ENCODE data around the gene RASSF3. TPM values are rescaled to one million over a fixed set of nuclear protein-coding genes. Genes with fewer than 3 reads are reported as not detected.

Gene RASSF3
- total RNA-seq, 1 donor from 2014 or later = 28.2 TPM

DNA sequence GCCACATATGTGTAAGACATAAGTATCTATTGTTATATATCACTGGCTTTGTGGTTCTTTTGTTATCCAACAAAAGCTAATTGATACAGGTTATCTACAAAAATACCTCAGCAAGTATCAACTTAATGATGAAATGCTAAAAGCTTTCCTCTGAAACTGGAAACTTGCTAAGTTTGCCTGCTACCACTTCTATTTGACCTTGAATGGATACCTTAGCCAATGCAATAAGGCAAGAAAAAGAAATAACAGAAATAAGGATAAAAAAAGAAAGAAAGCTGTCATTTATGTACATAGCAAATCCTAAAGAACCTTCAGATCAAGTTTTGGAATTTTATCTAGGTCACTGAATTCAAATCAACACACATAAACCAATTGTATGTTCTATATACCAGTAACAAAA is 35.5 kb upstream of the RASSF3 start:
- no peaks in the 10 kb centered on the region for H3K4me1 Mint-ChIP-seq (ENCODE audit: low read depth, unreplicated experiment)
- no peak overlapping the region for H3K4me3 Mint-ChIP-seq (ENCODE audit: unreplicated experiment)
- no peak overlapping the region for H3K27ac Mint-ChIP-seq (ENCODE audit: unreplicated experiment)
- DNase-seq = no peak
- TF ChIP-seq, protein P1, sequence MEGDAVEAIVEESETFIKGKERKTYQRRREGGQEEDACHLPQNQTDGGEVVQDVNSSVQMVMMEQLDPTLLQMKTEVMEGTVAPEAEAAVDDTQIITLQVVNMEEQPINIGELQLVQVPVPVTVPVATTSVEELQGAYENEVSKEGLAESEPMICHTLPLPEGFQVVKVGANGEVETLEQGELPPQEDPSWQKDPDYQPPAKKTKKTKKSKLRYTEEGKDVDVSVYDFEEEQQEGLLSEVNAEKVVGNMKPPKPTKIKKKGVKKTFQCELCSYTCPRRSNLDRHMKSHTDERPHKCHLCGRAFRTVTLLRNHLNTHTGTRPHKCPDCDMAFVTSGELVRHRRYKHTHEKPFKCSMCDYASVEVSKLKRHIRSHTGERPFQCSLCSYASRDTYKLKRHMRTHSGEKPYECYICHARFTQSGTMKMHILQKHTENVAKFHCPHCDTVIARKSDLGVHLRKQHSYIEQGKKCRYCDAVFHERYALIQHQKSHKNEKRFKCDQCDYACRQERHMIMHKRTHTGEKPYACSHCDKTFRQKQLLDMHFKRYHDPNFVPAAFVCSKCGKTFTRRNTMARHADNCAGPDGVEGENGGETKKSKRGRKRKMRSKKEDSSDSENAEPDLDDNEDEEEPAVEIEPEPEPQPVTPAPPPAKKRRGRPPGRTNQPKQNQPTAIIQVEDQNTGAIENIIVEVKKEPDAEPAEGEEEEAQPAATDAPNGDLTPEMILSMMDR (IDR thresholded peaks at IDR 0.05; ENCODE audit: partially characterized antibody, unreplicated experiment) = no peak
- H3K27me3 Mint-ChIP-seq (ENCODE audit: unreplicated experiment) = no peaks in the 10 kb centered on the region
- no peaks in the 10 kb centered on the region for H3K36me3 Mint-ChIP-seq (ENCODE audit: unreplicated experiment)
- peaks cover 1% of the 10 kb centered on the region for H3K9me3 Mint-ChIP-seq (ENCODE audit: unreplicated experiment)

DNA sequence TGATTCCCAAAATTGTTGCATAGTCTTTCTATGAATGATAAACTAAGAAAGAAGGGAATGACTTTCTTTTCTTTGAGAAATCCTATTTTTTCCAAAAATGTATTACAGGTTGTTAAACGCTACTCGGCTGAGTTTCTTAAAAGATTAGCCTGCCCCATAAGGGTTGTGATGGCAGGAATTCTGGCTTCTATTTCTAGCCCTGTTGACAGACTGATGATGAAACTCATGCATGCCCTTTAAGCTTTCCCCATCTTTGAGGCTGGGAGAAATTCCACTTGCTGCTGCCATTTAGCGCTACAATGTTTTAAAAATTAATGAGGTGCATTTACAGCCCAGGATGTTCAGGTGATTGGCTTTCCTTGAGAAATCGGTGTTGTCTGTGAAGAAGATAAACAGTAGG is 33.2 kb upstream of the RASSF3 start:
- no peak overlapping the region for H3K27ac Mint-ChIP-seq (ENCODE audit: unreplicated experiment)
- TF ChIP-seq, protein P1 (IDR thresholded peaks at IDR 0.05; ENCODE audit: partially characterized antibody, unreplicated experiment) = no peak
- H3K9me3 Mint-ChIP-seq (ENCODE audit: unreplicated experiment) = peaks cover 1% of the 10 kb centered on the region
- H3K4me3 Mint-ChIP-seq (ENCODE audit: unreplicated experiment) = no peak overlapping the region
- H3K36me3 Mint-ChIP-seq (ENCODE audit: unreplicated experiment) = no peaks in the 10 kb centered on the region
- no peaks in the 10 kb centered on the region for H3K4me1 Mint-ChIP-seq (ENCODE audit: low read depth, unreplicated experiment)
- H3K27me3 Mint-ChIP-seq (ENCODE audit: unreplicated experiment) = no peaks in the 10 kb centered on the region
- DNase-seq = no peak

DNA sequence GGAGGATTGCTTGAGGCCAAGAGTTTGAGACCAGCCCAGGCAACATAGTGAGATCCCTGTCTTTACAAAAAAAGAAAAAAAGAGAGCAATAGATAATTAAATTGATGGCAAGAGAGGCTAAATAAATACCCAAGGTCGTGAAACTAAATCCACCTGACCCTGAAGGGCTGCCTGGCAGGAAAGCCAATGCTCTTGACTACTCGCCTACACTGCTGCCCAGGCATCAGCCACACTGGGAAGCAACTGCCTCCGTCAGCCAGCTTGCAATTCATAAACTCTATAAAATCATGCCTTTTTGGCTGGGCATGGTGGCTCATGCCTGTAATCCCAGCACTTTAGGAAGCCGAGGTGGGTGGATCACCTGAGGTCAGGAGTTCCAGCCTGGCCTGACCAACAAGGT is 31.7 kb upstream of the RASSF3 start:
- Mint-ChIP-seq H3K4me3 (ENCODE audit: unreplicated experiment) (no peak overlapping the region), H3K27me3 (ENCODE audit: unreplicated experiment) (no peaks in the 10 kb centered on the region), H3K4me1 (ENCODE audit: low read depth, unreplicated experiment) (peaks cover under 1% of the 10 kb centered on the region), H3K36me3 (ENCODE audit: unreplicated experiment) (no peaks in the 10 kb centered on the region), H3K27ac (ENCODE audit: unreplicated experiment) (no peak overlapping the region), H3K9me3 (ENCODE audit: unreplicated experiment) (peaks cover 1% of the 10 kb centered on the region)
- no peak for DNase-seq
- TF ChIP-seq, protein P1 (IDR thresholded peaks at IDR 0.05; ENCODE audit: partially characterized antibody, unreplicated experiment) = no peak

DNA sequence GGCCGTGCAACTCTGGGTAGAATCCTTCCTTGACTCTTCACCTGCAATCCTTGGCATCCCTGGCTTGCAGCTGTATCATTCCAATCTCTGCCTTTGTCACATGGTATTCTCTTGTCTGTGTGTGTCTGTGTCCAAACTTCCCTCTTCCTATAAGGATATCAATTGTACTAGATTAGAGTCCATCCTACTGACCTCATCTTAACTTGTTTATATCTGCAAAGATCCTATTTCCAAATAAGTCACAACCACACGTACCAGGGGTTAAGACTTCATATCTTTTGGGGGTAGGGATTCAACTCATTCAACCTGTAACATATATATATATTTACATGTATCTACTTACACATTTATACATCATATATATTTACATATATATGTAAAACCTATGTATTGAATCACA is 29.6 kb upstream of the RASSF3 start:
- no peaks in the 10 kb centered on the region for H3K36me3 Mint-ChIP-seq (ENCODE audit: unreplicated experiment)

DNA sequence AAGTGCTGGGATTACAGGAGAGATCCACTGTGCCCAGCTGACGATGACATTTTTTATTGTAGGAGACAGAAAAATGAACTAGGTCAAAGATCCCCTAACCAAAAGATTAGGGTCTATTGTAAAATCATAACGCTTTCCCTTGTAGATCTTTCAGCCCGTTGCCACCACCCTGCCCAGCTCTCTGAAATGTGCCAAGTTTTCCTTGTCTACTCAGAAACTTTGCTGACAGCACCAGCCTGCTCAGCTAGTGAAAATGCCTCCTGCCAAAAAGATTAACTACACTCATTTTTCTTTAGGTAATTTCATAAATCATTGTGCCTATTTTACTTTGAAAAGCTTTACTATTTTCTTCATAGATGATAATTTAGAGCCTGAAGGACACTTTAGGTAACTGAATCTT is 28.2 kb upstream of the RASSF3 start:
- H3K36me3 Mint-ChIP-seq (ENCODE audit: unreplicated experiment) = no peaks in the 10 kb centered on the region
- H3K9me3 Mint-ChIP-seq (ENCODE audit: unreplicated experiment) = no peaks in the 10 kb centered on the region
- H3K27me3 Mint-ChIP-seq (ENCODE audit: unreplicated experiment) = no peaks in the 10 kb centered on the region
- H3K4me3 Mint-ChIP-seq (ENCODE audit: unreplicated experiment) = no peak overlapping the region
- TF ChIP-seq, protein P1 (IDR thresholded peaks at IDR 0.05; ENCODE audit: partially characterized antibody, unreplicated experiment) = no peak
- no peak for DNase-seq
- H3K27ac Mint-ChIP-seq (ENCODE audit: unreplicated experiment) = no peak overlapping the region
- H3K4me1 Mint-ChIP-seq (ENCODE audit: low read depth, unreplicated experiment) = peaks cover 6% of the 10 kb centered on the region

More for the DNA sequence above, 29.6 kb upstream of the RASSF3 start:
- H3K4me1 Mint-ChIP-seq (ENCODE audit: low read depth, unreplicated experiment) = peaks cover 6% of the 10 kb centered on the region
- H3K9me3 Mint-ChIP-seq (ENCODE audit: unreplicated experiment) = no peaks in the 10 kb centered on the region
- no peak overlapping the region for H3K4me3 Mint-ChIP-seq (ENCODE audit: unreplicated experiment)
- TF ChIP-seq, protein P1 (IDR thresholded peaks at IDR 0.05; ENCODE audit: partially characterized antibody, unreplicated experiment) = no peak
- no peak overlapping the region for H3K27ac Mint-ChIP-seq (ENCODE audit: unreplicated experiment)
- no peaks in the 10 kb centered on the region for H3K27me3 Mint-ChIP-seq (ENCODE audit: unreplicated experiment)
- DNase-seq = no peak

Measured in glutamatergic neuron (in vitro differentiated cells).